ENCODE data around the gene SYT17.

The SYT17 gene

DNA sequence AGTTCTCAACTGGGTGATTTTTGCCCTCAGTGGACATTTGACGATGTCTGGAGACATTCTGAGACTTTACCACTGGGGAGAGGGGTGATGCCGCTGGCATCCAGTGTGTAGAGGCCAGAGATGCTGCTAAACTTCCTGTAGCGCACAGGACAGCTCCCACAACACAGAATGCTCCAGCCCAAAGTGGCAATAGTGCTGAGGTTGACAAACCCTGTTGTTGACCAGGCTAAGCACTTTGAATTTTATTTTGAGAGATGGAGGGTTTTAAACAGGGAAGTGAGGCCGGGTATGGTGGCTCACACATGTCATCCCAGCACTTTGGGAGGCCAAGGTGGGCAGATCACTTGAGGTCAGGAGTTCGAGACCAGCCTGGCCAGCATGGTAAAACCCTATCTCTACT, 44.0 kb downstream of the SYT17 start:
- TF ChIP-seq EZH2 (IDR thresholded peaks at IDR 0.05; ENCODE audit: borderline replicate concordance, low read length): no peak

DNA sequence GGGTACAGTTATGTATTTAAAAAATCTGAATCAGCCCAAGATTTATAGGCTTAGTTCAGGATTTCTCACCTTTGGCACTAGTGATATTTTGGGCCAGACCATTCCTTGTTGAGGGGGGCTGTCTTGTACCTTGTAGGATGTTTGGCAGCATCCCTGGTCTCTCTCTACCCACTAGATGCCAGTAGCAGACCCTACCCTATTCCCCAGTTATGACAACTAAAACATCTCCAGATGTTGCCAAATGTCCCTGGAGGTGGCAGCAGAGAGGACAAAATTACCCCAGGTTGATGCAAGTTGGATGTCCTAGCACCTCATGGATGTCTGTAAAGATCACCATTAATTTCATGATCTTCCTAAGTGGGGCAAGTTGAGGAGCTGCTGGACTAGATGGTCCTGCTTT, 45.8 kb downstream of the SYT17 start:
- Histone ChIP-seq H3K4me1 (ENCODE audit: insufficient read depth, low read length, severe bottlenecking) (peaks cover 23% of the 10 kb centered on the region), H4K20me1 (ENCODE audit: insufficient read depth, low read length) (no peaks in the 10 kb centered on the region), H3K4me3 (ENCODE audit: low read depth, low read length, poor library complexity, severe bottlenecking) (no peak overlapping the region), H3K9ac (ENCODE audit: low read length) (no peak overlapping the region), H3F3A (ENCODE audit: insufficient read depth, low read length) (no peaks in the 10 kb centered on the region), H3K79me2 (ENCODE audit: insufficient read depth, low read length) (no peaks in the 10 kb centered on the region), H3K9me2 (ENCODE audit: low read depth, low read length) (no peaks in the 10 kb centered on the region), H3K27me3 (ENCODE audit: insufficient read depth, low read length) (no peaks in the 10 kb centered on the region), H3K27ac (ENCODE audit: low read depth, low read length, poor library complexity, severe bottlenecking) (no peak overlapping the region), H3K36me3 (ENCODE audit: insufficient read depth, low read length) (no peaks in the 10 kb centered on the region), H2AFZ (ENCODE audit: low read length) (no peak overlapping the region), H3K4me2 (ENCODE audit: low read length) (no peak overlapping the region), H3K9me3 (ENCODE audit: low read length) (peaks cover 12% of the 10 kb centered on the region)
- TF ChIP-seq, protein P1, sequence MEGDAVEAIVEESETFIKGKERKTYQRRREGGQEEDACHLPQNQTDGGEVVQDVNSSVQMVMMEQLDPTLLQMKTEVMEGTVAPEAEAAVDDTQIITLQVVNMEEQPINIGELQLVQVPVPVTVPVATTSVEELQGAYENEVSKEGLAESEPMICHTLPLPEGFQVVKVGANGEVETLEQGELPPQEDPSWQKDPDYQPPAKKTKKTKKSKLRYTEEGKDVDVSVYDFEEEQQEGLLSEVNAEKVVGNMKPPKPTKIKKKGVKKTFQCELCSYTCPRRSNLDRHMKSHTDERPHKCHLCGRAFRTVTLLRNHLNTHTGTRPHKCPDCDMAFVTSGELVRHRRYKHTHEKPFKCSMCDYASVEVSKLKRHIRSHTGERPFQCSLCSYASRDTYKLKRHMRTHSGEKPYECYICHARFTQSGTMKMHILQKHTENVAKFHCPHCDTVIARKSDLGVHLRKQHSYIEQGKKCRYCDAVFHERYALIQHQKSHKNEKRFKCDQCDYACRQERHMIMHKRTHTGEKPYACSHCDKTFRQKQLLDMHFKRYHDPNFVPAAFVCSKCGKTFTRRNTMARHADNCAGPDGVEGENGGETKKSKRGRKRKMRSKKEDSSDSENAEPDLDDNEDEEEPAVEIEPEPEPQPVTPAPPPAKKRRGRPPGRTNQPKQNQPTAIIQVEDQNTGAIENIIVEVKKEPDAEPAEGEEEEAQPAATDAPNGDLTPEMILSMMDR (IDR thresholded peaks at IDR 0.05; ENCODE audit: low read length): peak; percentile 43; the same call in 1 of the 2 replicates
- TF ChIP-seq EZH2 (IDR thresholded peaks at IDR 0.05; ENCODE audit: borderline replicate concordance, low read length): no peak

More for the DNA sequence above, 44.0 kb downstream of the SYT17 start:
- Histone ChIP-seq H3K4me2 (ENCODE audit: low read length) (peak overlapping the region; percentile 74), H3K79me2 (ENCODE audit: insufficient read depth, low read length) (no peaks in the 10 kb centered on the region), H3K9me3 (ENCODE audit: low read length) (peaks cover 12% of the 10 kb centered on the region), H4K20me1 (ENCODE audit: insufficient read depth, low read length) (no peaks in the 10 kb centered on the region), H3K4me3 (ENCODE audit: low read depth, low read length, poor library complexity, severe bottlenecking) (peak overlapping the region; percentile 60), H3K27ac (ENCODE audit: low read depth, low read length, poor library complexity, severe bottlenecking) (peak overlapping the region; percentile 95), H3K9ac (ENCODE audit: low read length) (peak overlapping the region; percentile 66; the same call in 1 of the 2 replicates), H3K27me3 (ENCODE audit: insufficient read depth, low read length) (no peaks in the 10 kb centered on the region), H3F3A (ENCODE audit: insufficient read depth, low read length) (no peaks in the 10 kb centered on the region), H3K9me2 (ENCODE audit: low read depth, low read length) (no peaks in the 10 kb centered on the region), H3K4me1 (ENCODE audit: insufficient read depth, low read length, severe bottlenecking) (peaks cover 23% of the 10 kb centered on the region), H2AFZ (ENCODE audit: low read length) (peak overlapping the region; percentile 57; the same call in 1 of the 2 replicates), H3K36me3 (ENCODE audit: insufficient read depth, low read length) (no peaks in the 10 kb centered on the region)

DNA sequence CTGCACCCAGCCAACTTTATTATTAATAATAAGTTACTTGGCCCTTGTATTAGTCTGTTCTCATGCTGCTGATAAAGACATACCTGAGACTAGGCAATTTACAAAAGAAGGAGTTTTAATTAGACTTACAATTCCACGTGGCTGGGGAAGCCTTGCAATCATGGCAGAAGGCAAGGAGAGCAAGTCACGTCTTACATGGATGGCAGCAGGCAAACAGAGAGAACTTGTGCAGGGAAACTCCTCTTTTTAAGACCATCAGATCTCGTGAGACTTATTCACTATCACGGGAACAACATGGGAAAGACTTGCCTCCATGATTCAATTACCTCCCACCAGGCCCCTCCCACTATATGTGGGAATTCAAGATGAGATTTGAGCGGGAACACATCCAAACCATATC, 47.7 kb downstream of the SYT17 start:
- H3K4me2 ChIP-seq (ENCODE audit: low read length): no peak overlapping the region
- H3K9ac ChIP-seq (ENCODE audit: low read length): no peak overlapping the region
- H3K79me2 ChIP-seq (ENCODE audit: insufficient read depth, low read length): no peaks in the 10 kb centered on the region
- no peaks in the 10 kb centered on the region for H3K27me3 ChIP-seq (ENCODE audit: insufficient read depth, low read length)
- no peaks in the 10 kb centered on the region for H3K9me2 ChIP-seq (ENCODE audit: low read depth, low read length)
- H2AFZ ChIP-seq (ENCODE audit: low read length): no peak overlapping the region
- H3K4me3 ChIP-seq (ENCODE audit: low read depth, low read length, poor library complexity, severe bottlenecking): no peak overlapping the region
- peaks cover 12% of the 10 kb centered on the region for H3K9me3 ChIP-seq (ENCODE audit: low read length)
- H4K20me1 ChIP-seq (ENCODE audit: insufficient read depth, low read length): no peaks in the 10 kb centered on the region
- no peaks in the 10 kb centered on the region for H3F3A ChIP-seq (ENCODE audit: insufficient read depth, low read length)
- TF ChIP-seq, protein P1 (IDR thresholded peaks at IDR 0.05; ENCODE audit: low read length): no peak
- TF ChIP-seq EZH2 (IDR thresholded peaks at IDR 0.05; ENCODE audit: borderline replicate concordance, low read length): no peak
- no peak overlapping the region for H3K27ac ChIP-seq (ENCODE audit: low read depth, low read length, poor library complexity, severe bottlenecking)
- no peaks in the 10 kb centered on the region for H3K36me3 ChIP-seq (ENCODE audit: insufficient read depth, low read length)
- H3K4me1 ChIP-seq (ENCODE audit: insufficient read depth, low read length, severe bottlenecking): peaks cover 15% of the 10 kb centered on the region

DNA sequence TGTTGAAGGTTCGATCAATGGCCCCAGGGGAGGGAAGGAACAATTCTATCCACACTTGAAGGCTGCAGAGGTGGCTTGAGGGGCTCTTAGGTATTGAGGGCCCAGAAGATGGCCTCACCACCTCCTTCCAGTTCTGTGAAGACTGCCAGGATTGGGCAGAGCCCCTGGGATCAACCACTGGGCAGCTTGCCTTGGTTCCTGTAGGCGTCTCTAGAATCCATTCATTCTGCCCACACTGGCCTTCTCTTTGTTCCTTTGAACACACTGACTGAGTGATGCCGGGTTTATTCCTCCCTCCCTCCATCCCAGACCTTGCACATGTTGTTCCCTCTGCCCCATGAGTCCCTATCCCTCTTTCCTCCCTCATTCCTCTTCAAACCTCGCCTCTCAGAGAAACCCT, 50.5 kb downstream of the SYT17 start:
- H3K4me2 ChIP-seq (ENCODE audit: low read length): no peak overlapping the region
- H3K9me2 ChIP-seq (ENCODE audit: low read depth, low read length): no peaks in the 10 kb centered on the region
- TF ChIP-seq, protein P1 (IDR thresholded peaks at IDR 0.05; ENCODE audit: low read length): no peak
- no peak for TF ChIP-seq EZH2 (IDR thresholded peaks at IDR 0.05; ENCODE audit: borderline replicate concordance, low read length)
- H3K9ac ChIP-seq (ENCODE audit: low read length): no peak overlapping the region
- H3K4me3 ChIP-seq (ENCODE audit: low read depth, low read length, poor library complexity, severe bottlenecking): no peak overlapping the region
- H3K79me2 ChIP-seq (ENCODE audit: insufficient read depth, low read length): no peaks in the 10 kb centered on the region
- H3F3A ChIP-seq (ENCODE audit: insufficient read depth, low read length): no peaks in the 10 kb centered on the region
- H3K27ac ChIP-seq (ENCODE audit: low read depth, low read length, poor library complexity, severe bottlenecking): no peak overlapping the region
- H3K36me3 ChIP-seq (ENCODE audit: insufficient read depth, low read length): no peaks in the 10 kb centered on the region
- H2AFZ ChIP-seq (ENCODE audit: low read length): no peak overlapping the region
- no peaks in the 10 kb centered on the region for H3K4me1 ChIP-seq (ENCODE audit: insufficient read depth, low read length, severe bottlenecking)
- no peaks in the 10 kb centered on the region for H3K27me3 ChIP-seq (ENCODE audit: insufficient read depth, low read length)
- no peaks in the 10 kb centered on the region for H4K20me1 ChIP-seq (ENCODE audit: insufficient read depth, low read length)
- no peaks in the 10 kb centered on the region for H3K9me3 ChIP-seq (ENCODE audit: low read length)

All from OCI-LY1 (cell line).